ENCODE data around the gene SLC50A1. TPM values are rescaled to one million over a fixed set of nuclear protein-coding genes. Genes with fewer than 3 reads are reported as not detected.

Gene SLC50A1
- total RNA-seq, 1 experiment from 2014 or later: 39.0 TPM

GRCh38 chr1:155176544-155177071 is 41.0 kb downstream of the SLC50A1 start:
- Mint-ChIP-seq H3K4me3 (peak overlapping the region; percentile 44), H3K27me3 (ENCODE audit: low read depth) (no peaks in the 10 kb centered on the region), H3K27ac (no peak overlapping the region; the same call in 1 of the 2 replicates), H3K4me1 (peaks cover 29% of the 10 kb centered on the region), H3K9me3 (no peaks in the 10 kb centered on the region), H3K36me3 (peaks cover 34% of the 10 kb centered on the region)
- TF ChIP-seq ZNF532 (CRISPR knock-in tag; IDR thresholded peaks at IDR 0.05; ENCODE audit: borderline replicate concordance): no peak
- TF ChIP-seq MYBL2 (CRISPR knock-in tag; IDR thresholded peaks at IDR 0.05): no peak
- peak; percentile 86 for TF ChIP-seq CTCF (IDR thresholded peaks at IDR 0.05)
- CTCF ChIA-PET: interaction anchor here (1.1 to 5.9 kb wide), 12 partner anchors 9 to 146 kb away, joined by 3 to 232 read pairs (median 28); partner anchors contain the start of genes ADAM15, MTX1 and THBS3
- DNase-seq (ENCODE audit: low spot score): peak; percentile 83
- POLR2A ChIA-PET: interaction anchor here (5.2 kb wide), 1 partner anchor 18 kb away, joined by 83 read pairs; no protein-coding TSS in a partner anchor
- 0 out of 2 replicates have a peak, but pooled peaks have one; percentile 4 for ATAC-seq

DNA sequence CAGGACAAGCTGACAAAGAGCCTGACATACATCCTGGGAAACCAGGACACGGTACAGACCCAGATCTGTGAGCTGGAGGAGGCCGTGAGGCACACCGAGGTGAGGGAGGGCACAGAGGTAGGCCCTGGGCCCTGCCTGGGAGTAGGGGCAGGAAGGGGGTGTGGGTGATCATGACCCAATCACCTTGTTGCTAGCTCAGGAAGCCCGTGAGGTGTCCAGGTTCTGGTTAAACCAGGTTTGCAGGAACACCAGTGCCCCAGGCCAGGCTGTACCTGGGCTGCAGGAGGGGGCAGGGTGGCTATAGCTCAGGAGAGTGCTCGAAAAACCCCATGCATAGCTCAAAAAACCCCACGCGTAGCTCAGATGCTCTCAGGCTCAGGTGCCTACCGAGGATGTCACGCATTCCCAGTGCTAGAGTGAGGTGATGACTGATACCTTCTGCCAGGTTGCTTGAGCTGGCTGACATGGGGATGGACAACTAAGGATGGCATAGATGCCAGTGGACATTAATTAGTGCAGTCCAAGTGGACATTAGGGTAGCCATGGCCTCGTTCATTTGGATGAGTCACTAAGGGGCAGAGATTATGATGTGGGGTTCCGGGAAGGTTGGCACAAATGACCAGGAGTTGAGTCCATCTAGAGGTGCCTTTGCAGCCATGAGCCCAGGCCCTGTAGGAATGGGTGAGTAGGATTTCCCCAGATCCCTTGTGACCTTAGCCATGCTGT is 41.7 kb downstream of the SLC50A1 start:
- no peak for TF ChIP-seq FOXK1 (CRISPR knock-in tag; IDR thresholded peaks at IDR 0.05)
- TF ChIP-seq, protein P1, sequence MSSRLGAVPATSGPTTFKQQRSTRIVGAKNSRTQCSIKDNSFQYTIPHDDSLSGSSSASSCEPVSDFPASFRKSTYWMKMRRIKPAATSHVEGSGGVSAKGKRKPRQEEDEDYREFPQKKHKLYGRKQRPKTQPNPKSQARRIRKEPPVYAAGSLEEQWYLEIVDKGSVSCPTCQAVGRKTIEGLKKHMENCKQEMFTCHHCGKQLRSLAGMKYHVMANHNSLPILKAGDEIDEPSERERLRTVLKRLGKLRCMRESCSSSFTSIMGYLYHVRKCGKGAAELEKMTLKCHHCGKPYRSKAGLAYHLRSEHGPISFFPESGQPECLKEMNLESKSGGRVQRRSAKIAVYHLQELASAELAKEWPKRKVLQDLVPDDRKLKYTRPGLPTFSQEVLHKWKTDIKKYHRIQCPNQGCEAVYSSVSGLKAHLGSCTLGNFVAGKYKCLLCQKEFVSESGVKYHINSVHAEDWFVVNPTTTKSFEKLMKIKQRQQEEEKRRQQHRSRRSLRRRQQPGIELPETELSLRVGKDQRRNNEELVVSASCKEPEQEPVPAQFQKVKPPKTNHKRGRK (CRISPR knock-in tag; IDR thresholded peaks at IDR 0.05; ENCODE audit: borderline replicate concordance): no peak
- no peak for TF ChIP-seq ETV6 (CRISPR knock-in tag; IDR thresholded peaks at IDR 0.05)
- TF ChIP-seq ZNF423 (CRISPR knock-in tag; IDR thresholded peaks at IDR 0.05): no peak
- Mint-ChIP-seq H3K4me3 (no peak overlapping the region), H3K27ac (no peak overlapping the region), H3K36me3 (peaks cover 39% of the 10 kb centered on the region), H3K9me3 (no peaks in the 10 kb centered on the region), H3K4me1 (peaks cover 24% of the 10 kb centered on the region), H3K27me3 (ENCODE audit: low read depth) (no peaks in the 10 kb centered on the region)
- DNase-seq (ENCODE audit: low spot score) (no peak), ATAC-seq (no peak)
- CTCF ChIA-PET: interaction anchor here (1.1 to 5.9 kb wide), 5 partner anchors 8 to 47 kb away, joined by 3 to 52 read pairs (median 37); partner anchors contain the start of genes MTX1 and THBS3
- POLR2A ChIA-PET: interaction anchor here (5.2 kb wide), 1 partner anchor 17 kb away, joined by 83 read pairs; no protein-coding TSS in a partner anchor

- H3K4me1 Mint-ChIP-seq: peaks cover 21% of the 10 kb centered on the region
- DNase-seq (ENCODE audit: low spot score) (no peak), ATAC-seq (no peak)
- H3K4me3 Mint-ChIP-seq: no peak overlapping the region
- CTCF ChIA-PET: interaction anchor here (1.1 to 5.9 kb wide), 4 partner anchors 8 to 48 kb away, joined by 3 to 52 read pairs (median 27); no protein-coding TSS in a partner anchor
- TF ChIP-seq ZNF416 (CRISPR knock-in tag; IDR thresholded peaks at IDR 0.05) (no peak), CREM (CRISPR knock-in tag; IDR thresholded peaks at IDR 0.05) (no peak), RELA (CRISPR knock-in tag; IDR thresholded peaks at IDR 0.05; ENCODE audit: borderline replicate concordance) (no peak), EMX1 (CRISPR knock-in tag; IDR thresholded peaks at IDR 0.05) (no peak), ZNF671 (CRISPR knock-in tag; IDR thresholded peaks at IDR 0.05) (no peak), ZSCAN18 (CRISPR knock-in tag; IDR thresholded peaks at IDR 0.05) (no peak)
- TF ChIP-seq, protein P2, sequence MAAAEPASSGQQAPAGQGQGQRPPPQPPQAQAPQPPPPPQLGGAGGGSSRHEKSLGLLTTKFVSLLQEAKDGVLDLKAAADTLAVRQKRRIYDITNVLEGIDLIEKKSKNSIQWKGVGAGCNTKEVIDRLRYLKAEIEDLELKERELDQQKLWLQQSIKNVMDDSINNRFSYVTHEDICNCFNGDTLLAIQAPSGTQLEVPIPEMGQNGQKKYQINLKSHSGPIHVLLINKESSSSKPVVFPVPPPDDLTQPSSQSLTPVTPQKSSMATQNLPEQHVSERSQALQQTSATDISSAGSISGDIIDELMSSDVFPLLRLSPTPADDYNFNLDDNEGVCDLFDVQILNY (CRISPR knock-in tag; IDR thresholded peaks at IDR 0.05): no peak
- no peaks in the 10 kb centered on the region for H3K9me3 Mint-ChIP-seq
- POLR2A ChIA-PET: no interaction called here
- no peak overlapping the region for H3K27ac Mint-ChIP-seq
- H3K27me3 Mint-ChIP-seq (ENCODE audit: low read depth): no peaks in the 10 kb centered on the region
- peaks cover 40% of the 10 kb centered on the region for H3K36me3 Mint-ChIP-seq
Measured at GRCh38 chr1:155177918-155178281, 42.2 kb downstream of the SLC50A1 start.

Data from WTC11 (cell line).